ENCODE measurements around the gene COTL1. TPM values are rescaled to one million over a fixed set of nuclear protein-coding genes. Genes with fewer than 3 reads are reported as not detected.
"Not testable (repeated sequence)": the region's sequence is repeated elsewhere in the genome, so short reads cannot be mapped to it uniquely, and the experiment has no call there.

COTL1 gene
- total RNA-seq, 4 donors from 2014 or later = 55.3 to 95.1 (median 78.4) TPM

DNA sequence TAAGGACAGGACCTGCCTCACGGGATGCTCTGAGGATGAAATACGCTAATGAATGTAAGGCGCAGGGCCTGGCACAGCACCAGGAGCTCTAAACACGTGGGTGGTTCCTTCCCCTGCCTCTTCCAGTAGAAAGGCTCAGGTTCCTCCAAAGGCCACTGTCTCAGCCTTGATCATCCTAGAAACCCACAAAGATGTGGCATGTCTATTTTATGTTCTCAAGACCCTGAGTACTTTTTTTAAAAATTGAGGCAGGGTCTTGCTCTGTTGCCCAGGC, 96.4 kb downstream of the COTL1 start:
- TF ChIP-seq, protein P1, sequence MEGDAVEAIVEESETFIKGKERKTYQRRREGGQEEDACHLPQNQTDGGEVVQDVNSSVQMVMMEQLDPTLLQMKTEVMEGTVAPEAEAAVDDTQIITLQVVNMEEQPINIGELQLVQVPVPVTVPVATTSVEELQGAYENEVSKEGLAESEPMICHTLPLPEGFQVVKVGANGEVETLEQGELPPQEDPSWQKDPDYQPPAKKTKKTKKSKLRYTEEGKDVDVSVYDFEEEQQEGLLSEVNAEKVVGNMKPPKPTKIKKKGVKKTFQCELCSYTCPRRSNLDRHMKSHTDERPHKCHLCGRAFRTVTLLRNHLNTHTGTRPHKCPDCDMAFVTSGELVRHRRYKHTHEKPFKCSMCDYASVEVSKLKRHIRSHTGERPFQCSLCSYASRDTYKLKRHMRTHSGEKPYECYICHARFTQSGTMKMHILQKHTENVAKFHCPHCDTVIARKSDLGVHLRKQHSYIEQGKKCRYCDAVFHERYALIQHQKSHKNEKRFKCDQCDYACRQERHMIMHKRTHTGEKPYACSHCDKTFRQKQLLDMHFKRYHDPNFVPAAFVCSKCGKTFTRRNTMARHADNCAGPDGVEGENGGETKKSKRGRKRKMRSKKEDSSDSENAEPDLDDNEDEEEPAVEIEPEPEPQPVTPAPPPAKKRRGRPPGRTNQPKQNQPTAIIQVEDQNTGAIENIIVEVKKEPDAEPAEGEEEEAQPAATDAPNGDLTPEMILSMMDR (IDR thresholded peaks at IDR 0.05) = no peak
- DNase-seq (ENCODE audit: low spot score) (no peak), ATAC-seq (ENCODE audit: low FRiP score) (no peak)

DNA sequence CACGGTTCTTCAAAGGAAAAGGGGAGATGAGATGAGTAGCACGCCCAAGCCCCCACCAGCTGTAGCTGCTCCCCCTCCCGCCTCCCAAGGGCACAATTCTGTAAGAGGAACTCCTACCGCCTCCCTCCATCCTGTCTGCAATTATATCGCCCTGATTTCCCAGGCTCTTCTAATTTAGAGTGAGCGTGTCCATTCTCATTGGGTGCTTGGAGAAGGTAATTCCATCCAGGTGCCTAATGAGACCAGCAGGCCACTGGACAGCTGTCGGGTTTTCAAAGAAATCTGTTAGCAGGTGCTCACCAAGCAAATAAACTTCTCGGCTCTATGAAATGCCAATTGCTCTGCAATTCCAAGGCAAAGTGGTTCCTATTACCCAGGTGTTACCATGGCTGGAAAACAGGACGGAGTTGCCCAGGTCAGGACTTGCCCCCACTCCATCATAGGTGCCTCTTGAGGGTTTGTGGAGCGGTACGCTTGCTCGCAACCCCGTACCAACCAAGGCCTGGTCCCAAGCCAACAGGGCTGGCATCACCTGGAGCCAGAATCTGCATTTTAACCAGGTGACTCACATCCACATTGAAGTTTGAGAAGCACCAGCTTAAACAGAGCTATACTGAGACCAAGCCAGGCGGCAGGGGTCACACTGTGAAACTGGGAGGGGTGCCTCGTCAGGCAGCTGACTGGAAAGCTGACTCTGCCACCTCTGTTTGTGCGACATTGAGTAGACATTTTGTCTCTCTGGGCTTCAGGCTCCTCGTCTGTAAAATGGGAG, 97.0 kb downstream of the COTL1 start:
- DNase-seq (ENCODE audit: low spot score) = no peak
- no peak for ATAC-seq (ENCODE audit: low FRiP score)
- TF ChIP-seq, protein P1 (IDR thresholded peaks at IDR 0.05) = no peak

DNA sequence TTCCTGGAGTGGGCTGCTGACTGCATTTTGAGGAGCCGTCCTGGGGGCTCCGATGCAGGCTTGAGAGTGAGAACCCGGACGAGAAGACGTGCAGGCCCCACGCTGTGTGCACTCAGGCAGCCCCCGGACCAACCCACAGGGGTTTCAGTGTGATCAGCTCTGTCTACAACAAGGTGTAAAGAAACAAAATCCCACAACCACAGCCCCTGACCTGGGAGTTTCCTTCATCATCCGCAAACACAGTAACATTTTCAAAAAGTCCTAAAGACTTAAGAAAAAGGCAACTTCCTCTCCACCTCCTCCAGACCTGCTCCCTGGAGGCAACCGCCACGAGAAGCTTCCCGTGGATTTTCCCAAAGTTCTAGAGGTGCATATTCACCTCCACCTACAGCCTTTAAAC, 98.0 kb downstream of the COTL1 start:
- TF ChIP-seq, protein P1 (IDR thresholded peaks at IDR 0.05) = no peak
- ATAC-seq (ENCODE audit: low FRiP score) (no peak), DNase-seq (ENCODE audit: low spot score) (no peak)

DNA sequence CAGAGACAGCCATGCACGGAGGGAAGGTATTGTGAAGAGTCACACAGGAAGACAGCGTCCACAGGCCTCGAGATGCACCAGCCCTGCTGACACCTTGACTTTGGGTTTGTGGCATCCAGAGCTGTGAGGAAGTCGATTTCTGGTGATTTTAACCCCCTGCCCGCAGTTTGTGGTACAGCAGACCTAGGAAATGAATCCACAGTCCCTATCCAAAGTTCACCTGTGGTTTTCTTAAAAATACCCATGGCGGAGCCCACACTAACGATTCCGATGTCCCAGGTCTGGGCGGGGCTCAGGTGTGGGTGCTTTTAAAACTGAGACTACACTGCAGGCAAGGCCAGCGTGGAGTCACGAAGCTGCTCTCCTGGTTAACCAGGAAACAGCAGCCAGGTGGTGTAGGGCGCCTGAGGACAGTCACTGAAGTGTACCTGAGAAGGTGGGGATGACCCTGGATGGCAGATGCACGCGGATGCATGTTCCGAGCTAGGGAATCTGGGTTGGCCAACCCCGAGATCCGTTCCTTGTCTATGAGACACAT, 99.0 kb downstream of the COTL1 start:
- ATAC-seq (ENCODE audit: low FRiP score) (no peak), DNase-seq (ENCODE audit: low spot score) (no peak)
- TF ChIP-seq, protein P1 (IDR thresholded peaks at IDR 0.05) = no peak

DNA sequence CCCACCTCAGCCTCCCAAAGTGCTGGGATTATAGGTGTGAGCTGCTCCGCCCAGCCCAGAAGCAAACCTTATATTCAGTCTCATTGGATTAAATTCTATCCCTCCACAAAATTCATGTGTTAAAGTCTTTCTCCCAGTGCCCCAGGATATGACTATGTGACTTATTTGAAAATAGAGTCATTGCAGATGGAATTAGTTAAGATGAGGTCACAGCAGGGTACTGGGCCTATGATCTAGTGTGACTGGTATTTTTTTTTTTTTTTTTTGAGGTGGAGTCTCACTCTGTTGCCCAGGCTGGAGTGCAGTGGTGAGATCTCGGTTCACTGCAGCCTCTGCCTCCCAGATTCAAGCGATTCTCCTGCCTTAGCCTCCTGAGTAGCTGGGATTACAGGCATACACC, 99.7 kb downstream of the COTL1 start:
- ATAC-seq (ENCODE audit: low FRiP score); DNase-seq (ENCODE audit: low spot score): not testable (repeated sequence)

DNA sequence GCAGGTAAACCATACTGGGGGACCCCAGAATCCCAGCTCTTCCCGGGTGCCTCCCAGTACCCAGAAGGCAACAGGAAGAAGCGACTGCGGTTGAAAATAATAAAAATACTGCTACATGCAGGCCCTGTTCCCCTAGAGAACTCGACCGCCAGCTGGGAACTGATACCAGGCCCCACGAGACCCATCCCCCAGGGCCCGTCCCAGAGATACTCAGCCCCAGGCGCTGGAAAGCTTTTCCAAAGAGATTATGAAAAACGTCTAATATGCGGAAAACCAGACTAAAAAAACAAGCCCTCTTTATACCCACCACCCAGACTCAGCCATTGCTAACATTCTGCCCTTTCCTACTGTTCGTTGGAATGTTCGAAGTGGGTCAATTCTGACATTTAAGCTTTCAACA, 100.5 kb downstream of the COTL1 start:
- ATAC-seq (ENCODE audit: low FRiP score) = no peak
- no peak for DNase-seq (ENCODE audit: low spot score)
- TF ChIP-seq, protein P1 (IDR thresholded peaks at IDR 0.05) = no peak

Other genes with a start within 250 kb of the COTL1 start
- gene ATP2C2, start 249.5 kb downstream of the COTL1 start, total RNA-seq = 1 to 10 TPM in 1 of 4 donors, not detected in 3; 1.3 TPM
- gene MEAK7, start 113.4 kb downstream of the COTL1 start, total RNA-seq = 1 to 10 TPM; 6.4 to 9.1 (median 8.4) TPM
- gene KLHL36, start 30.4 kb upstream of the COTL1 start, total RNA-seq = 10 to 100 TPM; 60.0 to 72.2 (median 65.8) TPM
- gene USP10, start 81.9 kb upstream of the COTL1 start, total RNA-seq = 10 to 100 TPM; 44.6 to 89.6 (median 55.9) TPM
- 100 to 1,000 TPM in 3 of 4 donors, 10 to 100 TPM in 1; 99.9 to 450 (median 407) TPM for gene CRISPLD2, start 201.9 kb upstream of the COTL1 start, total RNA-seq